Urinary bladder (tissue), 4 donors: Measurements from ENCODE around the gene DCAF7. TPM values are rescaled to one million over a fixed set of nuclear protein-coding genes. Genes with fewer than 3 reads are reported as not detected.
A peak's percentile ranks its signal among the peaks of the same experiment; 100 is the strongest.

Experiments
- DNase-seq: peaks from one replicate; pipeline ENCODE4 v3.0.0-alpha.2; 2015; ENCODE audit errors: extremely low spot score
- H3K27ac ChIP-seq: one replicate; pipeline ENCODE4 v1.5.1; 2013; ENCODE audit warnings: low read depth, mild to moderate bottlenecking, moderate library complexity
- H3K36me3 ChIP-seq: one replicate; pipeline ENCODE4 v1.6.1; 2013; ENCODE audit warnings: mild to moderate bottlenecking, moderate library complexity; ENCODE audit not compliant: insufficient read depth
- H3K4me1 ChIP-seq: one replicate; pipeline ENCODE4 v1.6.1; 2013; ENCODE audit warnings: mild to moderate bottlenecking, moderate library complexity; ENCODE audit not compliant: insufficient read depth
- H3K4me3 ChIP-seq: one replicate; pipeline ENCODE4 v1.5.1; 2013; ENCODE audit warnings: low read depth, low read length
- WGBS: extraction: QIAGEN DNeasy Blood & Tissue Kit; methylation state at CpG from one replicate; pipeline ENCODE4 v1.1.7; 2013; 5-methylcytosine and 5-hydroxymethylcytosine counted together
- polyA plus RNA-seq: library from polyadenylated mRNA; stranded (reverse); fragments of 200-250 nt; gene quantifications from one replicate; pipeline ENCODE4 v1.2.3, GENCODE V29; 2013
- total RNA-seq: library from RNA; depleted of rRNA; stranded (reverse); fragments of >200 nt; gene quantifications from one replicate; pipeline ENCODE4 v1.2.3, GENCODE V29; 2014
- donor health status: healthy with polysubstance abuse.
- donor health status: healthy.

The DCAF7 gene
- total and polyA plus RNA-seq, 2 donors, result 20.9 to 32.9 TPM

DNA sequence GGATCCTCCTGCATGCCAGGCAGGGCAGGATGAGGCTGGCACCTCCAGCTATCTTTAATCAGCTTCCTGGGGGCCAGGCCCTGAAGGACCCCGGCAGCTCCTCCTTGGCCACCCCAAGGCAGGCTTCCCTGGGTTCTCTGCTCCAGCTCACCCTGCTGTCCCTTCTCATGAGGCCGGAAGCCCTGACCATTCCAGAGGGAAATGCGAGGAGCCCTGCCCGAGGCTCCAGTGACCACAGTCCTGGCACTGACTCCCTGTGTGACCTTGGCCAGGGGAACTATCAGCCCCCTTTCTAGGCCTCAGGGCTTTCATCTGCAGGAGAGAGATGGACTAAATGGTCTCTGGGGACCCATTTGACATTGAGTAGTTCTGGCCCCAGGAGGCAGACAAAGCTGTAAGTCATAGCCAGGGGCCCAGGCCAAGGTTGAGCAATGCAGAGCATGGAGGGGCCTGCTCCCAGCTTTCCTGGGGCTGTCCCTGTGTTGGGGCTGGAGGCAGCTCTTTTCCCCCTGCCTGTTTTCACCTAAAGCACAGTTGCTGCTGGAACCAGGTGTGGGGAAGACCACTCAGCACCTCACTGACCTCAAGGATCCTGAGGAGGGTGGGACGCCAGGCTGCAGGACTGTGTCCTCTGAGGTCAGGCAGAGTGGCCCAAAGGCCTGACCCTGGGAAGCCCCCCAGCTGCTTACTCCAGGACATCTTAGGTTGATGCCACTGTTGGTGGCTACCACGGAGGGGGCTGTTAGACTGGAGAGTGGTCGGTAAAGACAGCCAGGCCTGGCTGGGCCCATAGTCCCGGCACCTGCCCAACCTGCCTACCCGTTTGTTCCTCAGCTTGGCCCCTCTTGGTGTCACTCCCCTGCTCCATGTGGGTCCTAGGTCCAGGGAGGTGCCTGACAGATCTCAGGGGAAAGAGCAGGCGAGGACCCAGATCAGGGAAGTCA is 19.0 kb upstream of the DCAF7 start:
- Histone ChIP-seq H3K36me3 (no peaks in the 10 kb centered on the region), H3K4me1 (no peaks in the 10 kb centered on the region), H3K27ac (no peak overlapping the region), H3K4me3 (no peak overlapping the region)
- DNase-seq, result no peak
- WGBS, result 84% methylated on average over 10 of the region's 10 CpGs

DNA sequence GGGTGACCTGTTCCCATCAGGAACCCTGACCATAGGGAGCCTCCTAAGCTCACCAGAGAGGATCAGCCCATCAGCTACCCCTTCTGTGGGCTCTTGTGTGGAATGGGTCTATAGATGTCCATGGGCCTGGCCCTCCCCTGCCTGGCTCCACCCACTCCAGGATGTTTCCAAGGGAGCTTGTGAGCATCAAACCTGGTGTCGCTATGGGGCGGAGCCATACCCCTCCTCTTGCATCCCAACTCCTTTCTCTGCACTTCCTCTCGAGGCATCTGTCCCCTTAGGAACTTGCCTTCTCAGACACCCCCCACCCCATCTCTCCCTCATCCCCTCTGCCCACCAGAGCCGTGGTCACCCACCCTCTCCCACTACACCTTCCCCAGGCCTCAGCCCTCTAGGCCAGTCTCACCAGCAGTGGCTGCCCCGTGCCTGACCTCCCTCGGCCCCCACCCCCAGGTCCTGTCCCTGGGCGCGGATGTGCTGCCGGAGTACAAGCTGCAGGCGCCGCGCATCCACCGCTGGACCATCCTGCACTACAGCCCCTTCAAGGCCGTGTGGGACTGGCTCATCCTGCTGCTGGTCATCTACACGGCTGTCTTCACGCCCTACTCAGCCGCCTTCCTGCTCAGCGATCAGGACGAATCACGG is 16.7 kb upstream of the DCAF7 start:
- H3K4me1 ChIP-seq, result no peaks in the 10 kb centered on the region
- H3K36me3 ChIP-seq, result no peaks in the 10 kb centered on the region
- no peak for DNase-seq
- H3K27ac ChIP-seq, result no peak overlapping the region
- H3K4me3 ChIP-seq, result no peak overlapping the region
- 83% methylated on average over 20 of the region's 20 CpGs for WGBS

DNA sequence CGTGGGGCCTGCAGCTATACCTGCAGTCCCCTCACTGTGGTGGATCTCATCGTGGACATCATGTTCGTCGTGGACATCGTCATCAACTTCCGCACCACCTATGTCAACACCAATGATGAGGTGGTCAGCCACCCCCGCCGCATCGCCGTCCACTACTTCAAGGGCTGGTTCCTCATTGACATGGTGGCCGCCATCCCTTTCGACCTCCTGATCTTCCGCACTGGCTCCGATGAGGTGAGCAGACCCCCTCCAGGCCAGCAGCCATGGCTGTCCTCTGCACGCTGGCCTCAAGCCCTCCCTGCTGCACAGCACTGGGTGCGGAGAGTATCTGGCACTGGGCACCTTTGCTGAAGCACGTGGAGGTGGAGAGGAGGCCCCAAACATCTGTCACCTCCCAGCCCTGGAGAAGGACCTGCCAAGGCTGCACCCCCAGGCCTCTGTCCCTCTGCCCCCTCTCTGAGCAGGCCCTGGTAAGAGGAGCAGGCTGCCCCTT is 16.2 kb upstream of the DCAF7 start:
- no peak for DNase-seq
- Histone ChIP-seq H3K4me3 (no peak overlapping the region), H3K36me3 (no peaks in the 10 kb centered on the region), H3K27ac (no peak overlapping the region), H3K4me1 (no peaks in the 10 kb centered on the region)
- 92% methylated on average over 17 of the region's 17 CpGs for WGBS

- no peak for DNase-seq
- WGBS, result 81% methylated on average over 13 of the region's 13 CpGs
- Histone ChIP-seq H3K4me3 (no peak overlapping the region), H3K36me3 (no peaks in the 10 kb centered on the region), H3K4me1 (no peaks in the 10 kb centered on the region), H3K27ac (no peak overlapping the region)
Measured at GRCh38 chr17:63534816-63535455, 15.3 kb upstream of the DCAF7 start.

DNA sequence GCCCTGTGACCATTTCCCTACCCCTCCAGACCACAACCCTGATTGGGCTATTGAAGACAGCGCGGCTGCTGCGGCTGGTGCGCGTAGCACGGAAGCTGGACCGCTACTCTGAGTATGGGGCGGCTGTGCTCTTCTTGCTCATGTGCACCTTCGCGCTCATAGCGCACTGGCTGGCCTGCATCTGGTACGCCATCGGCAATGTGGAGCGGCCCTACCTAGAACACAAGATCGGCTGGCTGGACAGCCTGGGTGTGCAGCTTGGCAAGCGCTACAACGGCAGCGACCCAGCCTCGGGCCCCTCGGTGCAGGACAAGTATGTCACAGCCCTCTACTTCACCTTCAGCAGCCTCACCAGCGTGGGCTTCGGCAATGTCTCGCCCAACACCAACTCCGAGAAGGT is 14.6 kb upstream of the DCAF7 start:
- H3K36me3 ChIP-seq, result no peaks in the 10 kb centered on the region
- no peak overlapping the region for H3K4me3 ChIP-seq
- H3K27ac ChIP-seq, result no peak overlapping the region
- DNase-seq, result no peak
- no peaks in the 10 kb centered on the region for H3K4me1 ChIP-seq
- WGBS, result 95% methylated on average over 24 of the region's 24 CpGs

DNA sequence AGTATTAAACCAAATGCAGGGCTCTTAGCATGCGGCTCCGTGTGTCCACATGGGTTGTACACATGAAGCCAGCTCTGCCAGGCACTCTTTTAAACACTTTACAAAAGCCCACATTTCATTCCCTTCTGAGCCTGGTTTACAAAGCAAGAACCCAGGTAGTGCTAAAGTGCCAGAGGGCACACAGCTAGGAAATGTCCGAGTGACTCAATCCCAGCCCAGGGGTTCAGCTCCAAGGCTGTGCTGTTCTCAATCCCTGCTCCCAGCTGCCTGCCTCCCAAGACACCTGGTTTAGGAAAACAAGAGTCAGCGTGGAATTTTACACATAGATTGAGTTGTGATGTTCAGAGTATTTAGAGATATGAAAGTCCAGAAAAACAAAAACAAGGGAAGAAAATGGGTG is 13.3 kb upstream of the DCAF7 start:
- H3K4me3 ChIP-seq, result no peak overlapping the region
- H3K4me1 ChIP-seq, result no peaks in the 10 kb centered on the region
- WGBS, result 83% methylated on average over 4 of the region's 4 CpGs
- no peaks in the 10 kb centered on the region for H3K36me3 ChIP-seq
- DNase-seq, result no peak
- H3K27ac ChIP-seq, result no peak overlapping the region

- peak overlapping the region; percentile 4 for H3K4me3 ChIP-seq
- DNase-seq, result no peak
- WGBS, result 4% methylated on average over 62 of the region's 62 CpGs
- no peaks in the 10 kb centered on the region for H3K36me3 ChIP-seq
- no peak overlapping the region for H3K27ac ChIP-seq
- H3K4me1 ChIP-seq, result no peaks in the 10 kb centered on the region
Measured at GRCh38 chr17:63537991-63538692, 12.1 kb upstream of the DCAF7 start.

DNA sequence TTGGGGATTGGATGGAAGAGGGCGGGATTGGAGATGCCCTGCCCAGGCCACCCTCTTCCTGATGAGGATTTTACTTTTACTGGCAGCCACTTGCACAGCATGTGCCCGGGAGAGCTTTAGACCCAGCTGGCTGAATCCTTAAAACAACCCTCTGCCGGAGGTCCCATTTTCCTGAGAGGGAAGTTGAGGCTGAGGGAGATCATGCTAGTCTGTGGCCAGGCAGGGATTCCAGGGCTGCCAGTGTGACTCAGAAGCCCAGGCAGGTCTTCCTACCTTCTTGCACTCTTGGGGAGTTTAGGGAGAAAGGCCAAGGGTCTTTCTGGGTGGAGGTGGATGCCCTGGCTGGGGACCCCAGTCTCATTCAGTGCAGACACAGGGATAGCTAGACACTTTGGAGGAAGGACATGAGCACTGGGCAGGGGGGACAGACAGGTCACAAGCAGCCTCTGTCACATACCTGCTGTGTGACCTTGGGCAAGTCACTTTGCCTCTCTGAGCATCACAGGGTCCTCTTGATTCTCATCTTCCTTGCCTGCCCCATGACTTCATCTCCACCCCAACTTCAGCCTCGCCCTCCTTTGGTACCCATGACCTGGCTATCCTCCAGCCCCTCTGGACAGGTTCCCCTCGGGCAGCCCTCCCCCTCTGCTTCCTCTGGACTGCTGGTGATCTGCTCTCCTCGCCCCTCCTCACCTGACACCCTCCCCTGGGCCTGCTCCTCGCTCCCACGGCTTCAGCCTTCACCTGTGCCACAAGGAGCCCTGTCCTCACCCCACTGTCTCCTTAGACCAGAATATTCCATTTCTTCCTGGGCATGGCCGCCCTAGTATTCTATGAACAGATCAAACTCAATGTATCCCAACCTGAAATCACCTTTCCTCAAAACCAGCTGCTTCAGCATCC is 11.3 kb upstream of the DCAF7 start:
- 69% methylated on average over 9 of the region's 9 CpGs for WGBS
- no peak overlapping the region for H3K4me3 ChIP-seq
- no peak for DNase-seq
- no peak overlapping the region for H3K27ac ChIP-seq
- H3K36me3 ChIP-seq, result no peaks in the 10 kb centered on the region
- no peaks in the 10 kb centered on the region for H3K4me1 ChIP-seq

DNA sequence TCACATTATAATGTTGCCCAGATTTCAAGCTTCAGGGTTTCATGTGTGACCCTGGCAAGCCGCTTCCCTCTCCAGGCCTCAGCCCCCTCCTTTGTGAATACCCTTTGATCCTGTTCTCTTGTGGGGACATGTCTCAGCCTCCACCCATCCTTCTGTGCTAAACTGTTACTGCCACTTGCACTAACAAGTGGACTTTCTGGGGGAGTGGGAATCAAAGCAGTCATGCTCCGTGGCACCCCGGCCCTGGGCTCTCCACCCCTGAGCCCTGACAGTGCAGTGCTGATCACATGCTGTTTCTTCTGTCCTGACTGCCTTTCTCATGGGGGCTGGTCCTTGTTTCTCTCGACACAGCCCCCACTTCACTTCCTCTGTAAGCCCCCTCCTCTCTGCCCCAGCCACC is 9.7 kb upstream of the DCAF7 start:
- Histone ChIP-seq H3K27ac (no peak overlapping the region), H3K36me3 (no peaks in the 10 kb centered on the region), H3K4me1 (no peaks in the 10 kb centered on the region), H3K4me3 (no peak overlapping the region)
- WGBS, result 60% methylated on average over 4 of the region's 4 CpGs
- DNase-seq, result no peak

- no peaks in the 10 kb centered on the region for H3K36me3 ChIP-seq
- no peak overlapping the region for H3K4me3 ChIP-seq
- 93% methylated on average over 9 of the region's 9 CpGs for WGBS
- no peak for DNase-seq
- no peaks in the 10 kb centered on the region for H3K4me1 ChIP-seq
- no peak overlapping the region for H3K27ac ChIP-seq
Measured at GRCh38 chr17:63542218-63542545, 8.1 kb upstream of the DCAF7 start.

GRCh38 chr17:63542942-63543821 is 7.1 kb upstream of the DCAF7 start:
- Histone ChIP-seq H3K4me3 (no peak overlapping the region), H3K36me3 (no peaks in the 10 kb centered on the region), H3K4me1 (no peaks in the 10 kb centered on the region), H3K27ac (no peak overlapping the region)
- DNase-seq, result no peak
- 60% methylated on average over 15 of the region's 15 CpGs for WGBS

DNA sequence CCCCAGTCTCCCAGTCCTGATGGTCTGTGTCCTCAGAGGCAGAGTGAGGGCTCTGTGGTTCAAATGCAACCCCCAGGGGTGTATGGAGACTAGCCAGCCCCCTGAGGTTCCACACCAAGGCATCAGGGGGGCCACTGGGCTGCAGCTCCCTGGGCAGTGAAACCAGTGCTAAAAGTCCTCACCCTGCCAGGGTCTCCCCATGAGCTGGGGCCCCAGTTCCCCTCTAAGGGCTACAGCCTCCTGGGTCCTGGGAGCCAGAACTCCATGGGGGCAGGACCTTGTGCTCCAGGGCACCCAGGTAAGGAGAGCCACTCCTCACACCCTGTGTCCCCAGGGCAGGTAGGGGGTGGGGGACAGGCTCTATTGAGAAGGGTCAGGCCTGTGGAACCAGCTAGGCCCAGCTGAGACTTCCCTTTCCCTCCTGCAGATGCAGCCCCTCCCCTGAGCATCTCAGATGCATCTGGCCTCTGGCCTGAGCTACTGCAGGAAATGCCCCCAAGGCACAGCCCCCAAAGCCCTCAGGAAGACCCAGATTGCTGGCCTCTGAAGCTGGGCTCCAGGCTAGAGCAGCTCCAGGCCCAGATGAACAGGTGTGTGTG is 6.4 kb upstream of the DCAF7 start:
- Histone ChIP-seq H3K4me1 (no peaks in the 10 kb centered on the region), H3K36me3 (no peaks in the 10 kb centered on the region), H3K4me3 (no peak overlapping the region), H3K27ac (no peak overlapping the region)
- DNase-seq, result no peak
